Measurements from ENCODE around the gene FLNB.

DNA sequence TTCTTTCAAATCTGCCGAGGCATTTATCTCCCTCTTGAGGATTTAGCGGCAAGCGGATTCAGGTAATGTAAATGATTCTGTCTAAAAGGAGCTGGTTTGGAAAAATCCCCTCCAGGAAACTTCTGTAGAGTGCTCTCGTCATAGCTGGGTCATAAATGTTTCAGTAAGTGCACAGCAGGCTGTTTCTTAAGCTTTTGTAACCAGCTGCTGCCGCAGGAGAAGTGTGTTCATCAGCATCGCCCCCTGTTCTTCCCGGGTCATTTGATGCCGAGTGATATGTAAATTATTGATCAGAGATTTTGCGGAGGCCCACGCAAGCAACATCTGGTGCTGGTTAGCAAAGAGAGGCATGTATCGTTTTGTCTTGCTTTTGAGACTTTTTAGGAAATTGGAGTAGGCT lies 149.5 kb downstream of the FLNB start:
- TF ChIP-seq CTCF (IDR thresholded peaks at IDR 0.05): no peak
- no peak for TF ChIP-seq POLR2AphosphoS5 (IDR thresholded peaks at IDR 0.05)
